Testis (tissue), 3 donors: ENCODE results near the gene MDP1. TPM values are rescaled to one million over a fixed set of nuclear protein-coding genes. Genes with fewer than 3 reads are reported as not detected.
A peak's percentile ranks its signal among the peaks of the same experiment; 100 is the strongest.

Source experiments
- DNase-seq: peaks from one replicate; pipeline ENCODE4 v3.0.0-alpha.2; 2019
- H3K27ac ChIP-seq, 2 donors: fragments of 200-600 bp; sonication (generic); one replicate each; pipeline ENCODE4 v1.5.1; 2019
- H3K27me3 ChIP-seq: fragments of 200-600 bp; sonication (generic); one replicate; pipeline ENCODE4 v1.5.1; 2019
- H3K36me3 ChIP-seq: fragments of 200-600 bp; sonication (generic); one replicate; pipeline ENCODE4 v1.5.1; 2017; ENCODE audit warnings: low read depth; ENCODE audit errors: missing control alignments
- H3K4me1 ChIP-seq: fragments of 200-600 bp; sonication (generic); one replicate; pipeline ENCODE4 v1.5.1; 2019
- H3K4me3 ChIP-seq, 2 donors: fragments of 200-600 bp; sonication (generic); one replicate each; pipeline ENCODE4 v1.5.1; 2017 to 2019
- H3K9me3 ChIP-seq: fragments of 200-600 bp; sonication (generic); one replicate; pipeline ENCODE4 v1.5.1; 2017
- CTCF ChIP-seq, 3 experiments: fragments of 450-650 bp in 2 of 3; fragments of 200-600 bp in 1 of 3; sonication (generic) in 1 of 3; IDR thresholded peaks; one replicate each; pipeline ENCODE4 v1.5.1; 2016 to 2019; ENCODE audit warnings: antibody characterized with exemption in 3 of 3, mild to moderate bottlenecking in 2 of 3, moderate library complexity in 1 of 3
- POLR2A ChIP-seq: fragments of 450-650 bp; IDR thresholded peaks from one replicate; pipeline ENCODE4 v1.6.1; 2017; ENCODE audit warnings: antibody characterized with exemption, mild to moderate bottlenecking, moderate library complexity
- WGBS, 2 donors: methylation state at CpG; one replicate each; pipeline ENCODE4 v1.1.5; 2018; 5-methylcytosine and 5-hydroxymethylcytosine counted together
- intact Hi-C: fragments of 100-400 bp; cut with DNase I; formaldehyde crosslinking; loops from one replicate; pipeline ENCODE4 v1.15.1; 2023; ENCODE audit warnings: low total_unique reads
- polyA plus RNA-seq: library from polyadenylated mRNA; stranded (reverse); fragments of 350-450 nt; fragmentation: Illumina TruSeq; extraction: RNeasy Lipid Tissue Mini Kit (QIAGEN cat#74804); gene quantifications from one replicate; pipeline ENCODE4 v1.2.3, GENCODE V29; 2014; ENCODE audit warnings: low read depth, low replicate concordance; ENCODE audit not compliant: insufficient read depth
- total RNA-seq, 2 donors: library from RNA; depleted of rRNA; stranded (reverse); fragments of >200 nt; gene quantifications; one replicate each; pipeline ENCODE4 v1.2.3, GENCODE V29; 2016

The MDP1 gene
- total and polyA plus RNA-seq, 3 donors from 2014 or later = 17.3 to 20.1 (median 19.5) TPM

DNA sequence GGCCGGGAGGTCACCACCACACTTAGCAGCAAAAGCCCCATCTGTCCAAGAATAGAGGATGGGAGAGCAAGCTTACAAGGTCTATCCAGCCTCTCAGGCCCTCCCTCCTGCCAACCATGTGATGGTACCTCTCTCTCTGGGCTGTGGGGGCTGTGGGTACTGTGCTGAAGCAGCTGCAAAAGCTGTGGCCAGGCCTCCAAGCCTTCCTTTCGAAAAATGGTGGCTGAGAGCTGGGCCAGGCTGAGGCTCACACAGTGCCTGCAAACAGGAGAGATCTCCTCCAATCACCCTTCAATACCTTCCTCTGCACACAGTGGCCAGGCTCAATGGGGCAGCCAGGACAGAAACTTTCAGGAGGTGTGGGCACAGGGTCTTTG, 28.3 kb downstream of the MDP1 start:
- no peaks in the 10 kb centered on the region for H3K9me3 ChIP-seq
- DNase-seq = no peak
- H3K27me3 ChIP-seq = no peaks in the 10 kb centered on the region
- intact Hi-C loops = no loop called here
- H3K4me1 ChIP-seq = peaks cover 9% of the 10 kb centered on the region
- no peak for TF ChIP-seq CTCF (IDR thresholded peaks at IDR 0.05)
- TF ChIP-seq POLR2A = no peak
- no peaks in the 10 kb centered on the region for H3K36me3 ChIP-seq
- H3K4me3 ChIP-seq = no peak overlapping the region
- H3K27ac ChIP-seq = peak overlapping the region in 1 of 2 donors; percentile 44
- WGBS, 2 donors = 87 to 92% methylated on average over 2 of the region's 2 CpGs

- H3K36me3 ChIP-seq = no peaks in the 10 kb centered on the region
- TF ChIP-seq CTCF (IDR thresholded peaks at IDR 0.05) = no peak
- no peak for TF ChIP-seq POLR2A
- H3K4me3 ChIP-seq = no peak overlapping the region
- no peaks in the 10 kb centered on the region for H3K27me3 ChIP-seq
- peaks cover 9% of the 10 kb centered on the region for H3K4me1 ChIP-seq
- DNase-seq = no peak
- no peaks in the 10 kb centered on the region for H3K9me3 ChIP-seq
- 93 to 94% methylated on average over 10 of the region's 10 CpGs for WGBS, 2 donors
- intact Hi-C loops = no loop called here
- H3K27ac ChIP-seq = no peak overlapping the region
These were observed 28.9 kb downstream of the MDP1 start for GRCh38 chr14:24186831-24187538.

GRCh38 chr14:24185741-24186140, 30.1 kb downstream of the MDP1 start:
- Histone ChIP-seq H3K36me3 (no peaks in the 10 kb centered on the region), H3K4me3 (no peak overlapping the region), H3K9me3 (no peaks in the 10 kb centered on the region), H3K27ac (no peak overlapping the region), H3K27me3 (no peaks in the 10 kb centered on the region), H3K4me1 (peaks cover 9% of the 10 kb centered on the region)
- no peak for TF ChIP-seq CTCF (IDR thresholded peaks at IDR 0.05)
- TF ChIP-seq POLR2A = no peak
- intact Hi-C loops = no loop called here
- DNase-seq = no peak
- 94 to 97% methylated on average over 11 of the region's 11 CpGs for WGBS, 2 donors

DNA sequence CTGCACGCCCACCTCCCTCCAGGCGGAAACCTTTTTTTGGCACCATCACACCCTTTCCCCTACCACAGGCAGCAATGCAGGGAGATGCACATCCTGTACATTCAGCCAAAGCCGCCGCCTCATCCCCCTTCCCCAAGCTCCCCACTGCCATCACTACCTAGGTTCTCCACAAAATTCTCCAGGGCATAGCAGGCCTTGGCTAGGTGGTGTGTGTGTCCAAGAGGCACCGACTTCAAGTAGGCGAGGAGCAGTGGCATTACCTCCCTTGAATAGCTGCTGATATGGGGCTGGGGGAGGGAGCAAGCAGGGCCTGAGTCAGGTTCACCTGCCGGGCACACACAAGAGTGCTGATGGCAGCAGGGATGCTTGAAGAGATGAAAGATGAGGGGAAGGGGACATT, 30.8 kb downstream of the MDP1 start:
- H3K9me3 ChIP-seq = no peaks in the 10 kb centered on the region
- DNase-seq = no peak
- H3K4me3 ChIP-seq = no peak overlapping the region
- peaks cover 9% of the 10 kb centered on the region for H3K4me1 ChIP-seq
- no peaks in the 10 kb centered on the region for H3K36me3 ChIP-seq
- intact Hi-C loops = no loop called here
- WGBS, 2 donors = 86 to 96% methylated on average over 7 of the region's 7 CpGs
- no peak overlapping the region for H3K27ac ChIP-seq
- TF ChIP-seq POLR2A (no peak), CTCF (IDR thresholded peaks at IDR 0.05) (no peak)
- no peaks in the 10 kb centered on the region for H3K27me3 ChIP-seq
